Naive thymus-derived CD4-positive, alpha-beta T cell (primary cell): Measurements from ENCODE around the gene NHLRC2. TPM values are rescaled to one million over a fixed set of nuclear protein-coding genes. Genes with fewer than 3 reads are reported as not detected.

ENCODE experiments used
- ATAC-seq: fragments of 150-1000 bp; cut with Tn5 transposase; 2 replicates; pipeline ENCODE4 v1.10.0; 2021; ENCODE audit warnings: mild to moderate bottlenecking, moderate library complexity
- CTCF ChIA-PET: fragments of 350-600 bp; sonication (Branson Sonifier 250); formaldehyde crosslinking; loops from one replicate; lab custom pipeline; 2021; ENCODE audit warnings: antibody characterized with exemption; lab: Charles Lee
- POLR2A ChIA-PET: fragments of 350-600 bp; sonication (Branson Sonifier 250); formaldehyde crosslinking; loops from one replicate; lab custom pipeline; 2021; ENCODE audit warnings: antibody characterized with exemption, inconsistent platforms; lab: Charles Lee
- DNase-seq, 9 donors: peaks; one replicate each; pipeline versions ENCODE4 v3.0.0 to v3.0.0-alpha.2; 2020 to 2022; ENCODE audit warnings: mixed read lengths in 1 of 9
- H3K27ac ChIP-seq: one replicate; pipeline ENCODE4 v1.7.0; 2013; ENCODE audit warnings: mild to moderate bottlenecking, low read depth, low read length, moderate library complexity
- H3K27me3 ChIP-seq, 2 donors: one replicate each; pipeline ENCODE4 v1.7.0; 2013; ENCODE audit warnings: low read length in 2 of 2, mild to moderate bottlenecking in 2 of 2, moderate library complexity in 2 of 2; ENCODE audit not compliant: control insufficient read depth in 2 of 2, insufficient read depth in 2 of 2
- H3K36me3 ChIP-seq, 3 experiments: 1 replicate in 2 of 3; 2 replicates in 1 of 3; pipeline ENCODE4 v1.7.0; 2013; ENCODE audit warnings: low read length in 3 of 3, mild to moderate bottlenecking in 3 of 3, moderate library complexity in 1 of 3; ENCODE audit not compliant: insufficient read depth in 3 of 3, control insufficient read depth in 2 of 3
- H3K4me1 ChIP-seq, 2 donors: one replicate each; pipeline ENCODE4 v1.7.0; 2013; ENCODE audit warnings: low read length in 2 of 2, mild to moderate bottlenecking in 2 of 2, moderate library complexity in 1 of 2; ENCODE audit not compliant: control insufficient read depth in 2 of 2, insufficient read depth in 2 of 2
- H3K4me3 ChIP-seq: 2 replicates; pipeline ENCODE4 v1.7.0; 2013; ENCODE audit warnings: mild to moderate bottlenecking, low read length
- H3K9me3 ChIP-seq, 3 experiments: 1 replicate in 2 of 3; 2 replicates in 1 of 3; pipeline ENCODE4 v1.7.0; 2013; ENCODE audit warnings: low read length in 3 of 3; ENCODE audit not compliant: control insufficient read depth in 2 of 3
- H3K27ac Mint-ChIP-seq, 9 donors: one replicate each; pipeline ENCODE4 v1.8.0; 2020 to 2022; ENCODE audit warnings: mixed read lengths in 9 of 9, mild to moderate bottlenecking in 8 of 9, moderate library complexity in 5 of 9, inconsistent platforms in 2 of 9
- H3K27me3 Mint-ChIP-seq, 5 donors: one replicate each; pipeline ENCODE4 v1.8.0; 2021 to 2022; ENCODE audit warnings: mixed read lengths in 5 of 5, mild to moderate bottlenecking in 1 of 5
- H3K36me3 Mint-ChIP-seq, 5 donors: one replicate each; pipeline ENCODE4 v1.8.0; 2020 to 2022; ENCODE audit warnings: mixed read lengths in 5 of 5, mild to moderate bottlenecking in 3 of 5, inconsistent platforms in 1 of 5
- H3K4me1 Mint-ChIP-seq, 7 donors: one replicate each; pipeline ENCODE4 v1.8.0; 2020 to 2022; ENCODE audit warnings: mixed read lengths in 7 of 7, mild to moderate bottlenecking in 3 of 7, inconsistent platforms in 1 of 7
- H3K4me3 Mint-ChIP-seq, 10 donors: one replicate each; pipeline ENCODE4 v1.8.0; 2020 to 2022; ENCODE audit warnings: mild to moderate bottlenecking in 10 of 10, mixed read lengths in 10 of 10, moderate library complexity in 6 of 10, inconsistent platforms in 2 of 10
- H3K9me3 Mint-ChIP-seq, 11 donors: one replicate each; pipeline ENCODE4 v1.8.0; 2020 to 2022; ENCODE audit warnings: mixed read lengths in 11 of 11, mild to moderate bottlenecking in 4 of 11, inconsistent platforms in 1 of 11, moderate library complexity in 1 of 11
- intact Hi-C, 2 donors: fragments of 100-400 bp; cut with micrococcal nuclease; formaldehyde crosslinking; loops; one replicate each; pipeline ENCODE4 v1.15.1; 2023
- polyA plus RNA-seq, 2 donors: library from polyadenylated mRNA; unstranded; fragments of 300-500 nt; fragmentation: Illumina TruSeq; gene quantifications; one replicate each; pipeline ENCODE4 v1.2.3, GENCODE V29; 2021
- total RNA-seq, 6 experiments: library from RNA in 5 of 6; stranded (reverse) in 5 of 6; gene quantifications; 1 replicate in 5 of 6; 2 replicates in 1 of 6; pipeline ENCODE4 v1.2.3 and lab custom pipeline; 2021 to 2026

Gene NHLRC2
- total and polyA plus RNA-seq, 7 experiments from 2014 or later = 4.2 to 25.9 (median 13.2) TPM

- Mint-ChIP-seq H3K9me3 (peaks cover 0 to 8% (median 5%) of the 10 kb centered on the region in 11 donors), H3K36me3 (peaks cover 13 to 34% (median 28%) of the 10 kb centered on the region in 5 donors), H3K27me3 (no peaks in the 10 kb centered on the region), H3K27ac (peak overlapping the region in 4 of 9 donors; percentile 29 to 99 (median 73)), H3K4me3 (peak overlapping the region in 9 of 10 donors; percentile 6 to 99 (median 90)), H3K4me1 (peaks cover 24 to 54% (median 49%) of the 10 kb centered on the region in 7 donors)
- Histone ChIP-seq H3K4me3 (no peak overlapping the region), H3K4me1 (peaks cover 3 to 28% of the 10 kb centered on the region in 2 donors), H3K27ac (no peak overlapping the region), H3K9me3 (no peaks in the 10 kb centered on the region), H3K27me3 (no peaks in the 10 kb centered on the region), H3K36me3 (peaks cover 0 to 23% (median 0%) of the 10 kb centered on the region in 3 experiments)
- intact Hi-C loops = loop anchor here (5.0 to 10.0 kb wide), 5 partner anchors 688 to 1479 kb away; partner anchors contain the start of genes VTI1A (in 2 of the 2), ZDHHC6 (in 2 of the 2), FHIP2A (in 1 of the 2) and TRUB1 (in 1 of the 2)
- POLR2A ChIA-PET = no interaction called here
- CTCF ChIA-PET = no interaction called here
- ATAC-seq = no peak
- DNase-seq = no peak
These were observed 2.1 kb downstream of the NHLRC2 start for GRCh38 chr10:113856563-113856962.

- Histone ChIP-seq H3K27ac (no peak overlapping the region), H3K36me3 (peaks cover 0 to 23% (median 0%) of the 10 kb centered on the region in 3 experiments), H3K9me3 (no peaks in the 10 kb centered on the region), H3K4me1 (peaks cover 3 to 24% of the 10 kb centered on the region in 2 donors), H3K4me3 (no peak overlapping the region), H3K27me3 (no peaks in the 10 kb centered on the region)
- no peak overlapping the region for H3K4me3 Mint-ChIP-seq
- no peak for DNase-seq
- H3K27me3 Mint-ChIP-seq = no peaks in the 10 kb centered on the region
- no peak for ATAC-seq
- POLR2A ChIA-PET = no interaction called here
- peaks cover 13 to 34% (median 30%) of the 10 kb centered on the region in 5 donors for H3K36me3 Mint-ChIP-seq
- peaks cover 24 to 51% (median 49%) of the 10 kb centered on the region in 7 donors for H3K4me1 Mint-ChIP-seq
- peaks cover 0 to 8% (median 5%) of the 10 kb centered on the region in 11 donors for H3K9me3 Mint-ChIP-seq
- H3K27ac Mint-ChIP-seq = no peak overlapping the region
- CTCF ChIA-PET = no interaction called here
- intact Hi-C loops = loop anchor here (5.0 to 10.0 kb wide), 5 partner anchors 688 to 1480 kb away; partner anchors contain the start of genes VTI1A (in 2 of the 2), ZDHHC6 (in 2 of the 2), FHIP2A (in 1 of the 2) and TRUB1 (in 1 of the 2)
These were observed 2.7 kb downstream of the NHLRC2 start for GRCh38 chr10:113857210-113857609.

GRCh38 chr10:113858541-113858940, 4.1 kb downstream of the NHLRC2 start:
- H3K36me3 Mint-ChIP-seq = peaks cover 13 to 43% (median 38%) of the 10 kb centered on the region in 5 donors
- H3K27ac Mint-ChIP-seq = peak overlapping the region in 1 of 9 donors; percentile 9
- no peak overlapping the region for H3K4me3 ChIP-seq
- peaks cover 0 to 8% (median 5%) of the 10 kb centered on the region in 11 donors for H3K9me3 Mint-ChIP-seq
- intact Hi-C loops = loop anchor here (5.0 to 10.0 kb wide), 5 partner anchors 686 to 1481 kb away; partner anchors contain the start of genes VTI1A (in 2 of the 2), ZDHHC6 (in 2 of the 2), FHIP2A (in 1 of the 2) and TRUB1 (in 1 of the 2)
- no peaks in the 10 kb centered on the region for H3K27me3 ChIP-seq
- no peaks in the 10 kb centered on the region for H3K9me3 ChIP-seq
- H3K4me1 Mint-ChIP-seq = peaks cover 22 to 38% (median 36%) of the 10 kb centered on the region in 7 donors
- no peak overlapping the region for H3K27ac ChIP-seq
- ChIA-PET POLR2A (no interaction called here), CTCF (no interaction called here)
- DNase-seq = no peak
- no peak for ATAC-seq
- H3K4me1 ChIP-seq = peaks cover 0 to 13% of the 10 kb centered on the region in 2 donors
- peaks cover 0 to 23% (median 0%) of the 10 kb centered on the region in 3 experiments for H3K36me3 ChIP-seq
- H3K27me3 Mint-ChIP-seq = no peaks in the 10 kb centered on the region
- no peak overlapping the region for H3K4me3 Mint-ChIP-seq

- Mint-ChIP-seq H3K9me3 (peaks cover 0 to 8% (median 5%) of the 10 kb centered on the region in 11 donors), H3K36me3 (peaks cover 17 to 50% (median 44%) of the 10 kb centered on the region in 5 donors), H3K4me3 (no peak overlapping the region), H3K4me1 (peaks cover 19 to 35% (median 31%) of the 10 kb centered on the region in 7 donors), H3K27ac (no peak overlapping the region), H3K27me3 (no peaks in the 10 kb centered on the region)
- DNase-seq = no peak
- CTCF ChIA-PET = no interaction called here
- POLR2A ChIA-PET = no interaction called here
- Histone ChIP-seq H3K9me3 (no peaks in the 10 kb centered on the region), H3K27ac (no peak overlapping the region), H3K36me3 (peaks cover 0 to 17% (median 0%) of the 10 kb centered on the region in 3 experiments), H3K4me3 (no peak overlapping the region), H3K4me1 (peaks cover 0 to 12% of the 10 kb centered on the region in 2 donors), H3K27me3 (no peaks in the 10 kb centered on the region)
- ATAC-seq = no peak
- intact Hi-C loops = loop anchor here (5.0 to 10.0 kb wide), 5 partner anchors 686 to 1482 kb away; partner anchors contain the start of genes VTI1A (in 2 of the 2), ZDHHC6 (in 2 of the 2), FHIP2A (in 1 of the 2) and TRUB1 (in 1 of the 2)
These were observed 4.8 kb downstream of the NHLRC2 start for GRCh38 chr10:113859261-113859660.

- Mint-ChIP-seq H3K9me3 (peaks cover 0 to 6% (median 3%) of the 10 kb centered on the region in 11 donors), H3K4me1 (peaks cover 2 to 23% (median 12%) of the 10 kb centered on the region in 7 donors), H3K27ac (no peak overlapping the region), H3K4me3 (no peak overlapping the region), H3K36me3 (peaks cover 16 to 53% (median 42%) of the 10 kb centered on the region in 5 donors), H3K27me3 (no peaks in the 10 kb centered on the region)
- H3K4me1 ChIP-seq = no peaks in the 10 kb centered on the region
- ChIA-PET CTCF (no interaction called here), POLR2A (no interaction called here)
- no peak overlapping the region for H3K4me3 ChIP-seq
- no peaks in the 10 kb centered on the region for H3K9me3 ChIP-seq
- ATAC-seq (no peak), DNase-seq (no peak)
- H3K27me3 ChIP-seq = no peaks in the 10 kb centered on the region
- intact Hi-C loops = no loop called here
- H3K27ac ChIP-seq = no peak overlapping the region
- peaks cover 0 to 6% (median 0%) of the 10 kb centered on the region in 3 experiments for H3K36me3 ChIP-seq
These were observed 11.4 kb downstream of the NHLRC2 start for GRCh38 chr10:113865901-113866300.

GRCh38 chr10:113866551-113867394, 12.3 kb downstream of the NHLRC2 start:
- Histone ChIP-seq H3K27me3 (no peaks in the 10 kb centered on the region), H3K4me3 (no peak overlapping the region), H3K9me3 (no peaks in the 10 kb centered on the region), H3K27ac (no peak overlapping the region), H3K4me1 (no peaks in the 10 kb centered on the region), H3K36me3 (no peaks in the 10 kb centered on the region)
- Mint-ChIP-seq H3K4me1 (peaks cover 2 to 23% (median 12%) of the 10 kb centered on the region in 7 donors), H3K36me3 (peaks cover 13 to 51% (median 38%) of the 10 kb centered on the region in 5 donors), H3K27ac (no peak overlapping the region), H3K9me3 (peaks cover 0 to 3% (median 2%) of the 10 kb centered on the region in 11 donors), H3K27me3 (no peaks in the 10 kb centered on the region), H3K4me3 (no peak overlapping the region)
- intact Hi-C loops = no loop called here
- DNase-seq = no peak
- ChIA-PET CTCF (no interaction called here), POLR2A (no interaction called here)
- ATAC-seq = no peak
